ENCODE data around the gene HPCA.

Gene HPCA

DNA sequence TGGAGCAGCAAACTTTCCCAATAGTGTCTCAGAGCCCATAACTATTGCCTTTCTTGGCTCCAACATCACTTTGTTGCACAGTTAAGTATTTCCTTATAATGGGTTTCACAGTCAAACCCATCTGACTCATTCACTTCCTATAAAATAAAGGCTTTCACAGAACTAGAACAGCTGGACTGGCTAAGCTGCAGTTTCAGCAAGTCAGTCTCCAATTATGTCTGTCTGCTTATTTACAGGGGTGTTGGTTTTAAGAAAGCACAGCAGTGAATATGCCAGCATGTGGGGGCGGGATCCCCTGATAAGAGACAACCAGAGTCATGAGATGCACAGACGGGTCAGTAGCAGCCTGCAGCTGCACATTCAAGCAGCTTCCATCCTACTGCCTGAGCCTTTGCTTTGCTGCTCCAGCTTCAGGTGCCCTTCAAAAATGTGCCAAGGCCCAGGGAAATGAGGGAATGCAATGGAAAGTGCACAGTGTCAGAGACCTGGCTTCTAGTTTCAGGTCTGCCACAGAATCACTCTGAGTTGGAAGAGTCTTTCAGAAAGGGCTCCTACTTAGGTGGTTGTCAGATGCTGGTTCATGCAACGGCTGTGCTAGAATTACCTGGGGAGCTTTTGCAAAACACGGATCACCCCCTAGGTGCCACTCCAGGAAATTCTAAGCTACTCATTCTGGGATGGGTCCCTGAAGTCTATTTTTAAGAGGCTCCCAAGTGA is 53.5 kb downstream of the HPCA start:
- peak; percentile 21 to 40 for DNase-seq

DNA sequence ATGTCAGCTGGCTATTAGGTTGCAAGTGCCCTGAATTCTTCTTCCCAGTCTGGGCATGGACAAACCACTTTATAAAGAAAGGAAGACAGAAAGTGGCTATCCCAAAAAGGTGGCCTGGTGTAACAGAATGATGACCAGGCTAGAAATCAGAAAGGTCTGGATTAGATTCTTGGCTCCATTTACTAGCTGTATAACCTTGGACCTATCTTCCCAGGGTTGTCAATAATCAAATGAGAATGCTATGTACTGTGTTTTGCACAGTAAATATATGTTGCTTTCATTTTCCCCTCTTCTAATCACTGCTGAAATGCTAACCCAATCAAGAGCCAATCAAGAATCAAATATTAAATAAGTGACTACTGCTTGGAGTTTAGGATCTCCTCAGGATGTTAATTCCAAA is 57.9 kb downstream of the HPCA start:
- DNase-seq: no peak

All from activated CD4-positive, alpha-beta T cell treated with anti-CD3 and anti-CD28 coated beads, Interleukin-2, amount 50 U/mL, for 48 hours (primary cell).